22Rv1 (cell line): ENCODE measurements around the gene TCERG1.

Experiments
- H3K27ac ChIP-seq: fragments of 450-650 bp; 2 replicates; pipeline ENCODE4 v1.5.1; 2017
- ZFX ChIP-seq: fragments of 450-650 bp; IDR thresholded peaks from 2 replicates; pipeline ENCODE4 v1.6.1; 2017; ENCODE audit warnings: antibody characterized with exemption, borderline replicate concordance
- TF ChIP-seq, protein P1 (sequence below): fragments of 450-650 bp; IDR thresholded peaks from 2 replicates; pipeline ENCODE4 v1.5.1; 2017; ENCODE audit warnings: mild to moderate bottlenecking

Gene TCERG1

DNA sequence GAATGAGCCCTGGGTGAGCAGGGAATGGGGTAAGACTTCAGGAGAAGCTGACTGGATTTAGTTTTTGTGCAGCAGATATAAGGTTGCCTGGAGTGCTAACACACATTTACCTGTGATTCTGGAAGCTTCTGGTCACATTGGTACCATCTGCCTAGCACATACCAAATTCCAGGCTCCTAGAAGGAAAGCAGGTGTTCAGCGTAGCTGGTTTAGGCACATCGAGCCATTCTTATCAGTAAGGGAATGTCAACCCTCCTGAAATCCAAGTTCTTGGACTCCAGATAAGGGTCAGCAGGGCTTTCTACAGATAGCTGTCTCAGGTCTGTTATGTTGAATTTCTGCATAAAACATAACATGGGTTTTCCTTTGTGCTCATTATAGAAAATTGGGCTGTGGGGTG is 10.3 kb downstream of the TCERG1 start:
- H3K27ac ChIP-seq = no peak overlapping the region
- TF ChIP-seq, protein P1, sequence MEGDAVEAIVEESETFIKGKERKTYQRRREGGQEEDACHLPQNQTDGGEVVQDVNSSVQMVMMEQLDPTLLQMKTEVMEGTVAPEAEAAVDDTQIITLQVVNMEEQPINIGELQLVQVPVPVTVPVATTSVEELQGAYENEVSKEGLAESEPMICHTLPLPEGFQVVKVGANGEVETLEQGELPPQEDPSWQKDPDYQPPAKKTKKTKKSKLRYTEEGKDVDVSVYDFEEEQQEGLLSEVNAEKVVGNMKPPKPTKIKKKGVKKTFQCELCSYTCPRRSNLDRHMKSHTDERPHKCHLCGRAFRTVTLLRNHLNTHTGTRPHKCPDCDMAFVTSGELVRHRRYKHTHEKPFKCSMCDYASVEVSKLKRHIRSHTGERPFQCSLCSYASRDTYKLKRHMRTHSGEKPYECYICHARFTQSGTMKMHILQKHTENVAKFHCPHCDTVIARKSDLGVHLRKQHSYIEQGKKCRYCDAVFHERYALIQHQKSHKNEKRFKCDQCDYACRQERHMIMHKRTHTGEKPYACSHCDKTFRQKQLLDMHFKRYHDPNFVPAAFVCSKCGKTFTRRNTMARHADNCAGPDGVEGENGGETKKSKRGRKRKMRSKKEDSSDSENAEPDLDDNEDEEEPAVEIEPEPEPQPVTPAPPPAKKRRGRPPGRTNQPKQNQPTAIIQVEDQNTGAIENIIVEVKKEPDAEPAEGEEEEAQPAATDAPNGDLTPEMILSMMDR = no peak
- no peak for TF ChIP-seq ZFX

GRCh38 chr5:146458894-146459293 is 11.8 kb downstream of the TCERG1 start:
- H3K27ac ChIP-seq = no peak overlapping the region
- TF ChIP-seq ZFX = no peak
- TF ChIP-seq, protein P1 = no peak

GRCh38 chr5:146461319-146461718 is 14.2 kb downstream of the TCERG1 start:
- TF ChIP-seq ZFX = no peak
- TF ChIP-seq, protein P1 = no peak
- H3K27ac ChIP-seq = no peak overlapping the region

DNA sequence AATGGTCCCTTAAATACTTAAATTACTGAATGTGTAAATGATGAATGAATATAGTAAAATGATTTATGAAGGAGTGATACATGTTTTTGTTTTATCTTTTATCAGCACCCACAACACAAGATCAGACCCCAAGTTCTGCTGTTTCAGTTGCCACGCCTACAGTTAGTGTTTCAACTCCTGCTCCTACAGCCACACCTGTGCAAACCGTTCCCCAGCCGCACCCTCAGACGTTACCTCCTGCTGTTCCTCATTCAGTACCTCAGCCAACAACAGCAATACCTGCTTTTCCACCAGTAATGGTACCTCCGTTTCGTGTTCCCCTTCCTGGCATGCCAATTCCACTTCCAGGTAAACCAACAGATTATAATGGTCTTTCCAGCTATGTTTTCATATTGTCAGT is 16.3 kb downstream of the TCERG1 start:
- H3K27ac ChIP-seq = no peak overlapping the region
- TF ChIP-seq ZFX = no peak
- TF ChIP-seq, protein P1 = no peak

DNA sequence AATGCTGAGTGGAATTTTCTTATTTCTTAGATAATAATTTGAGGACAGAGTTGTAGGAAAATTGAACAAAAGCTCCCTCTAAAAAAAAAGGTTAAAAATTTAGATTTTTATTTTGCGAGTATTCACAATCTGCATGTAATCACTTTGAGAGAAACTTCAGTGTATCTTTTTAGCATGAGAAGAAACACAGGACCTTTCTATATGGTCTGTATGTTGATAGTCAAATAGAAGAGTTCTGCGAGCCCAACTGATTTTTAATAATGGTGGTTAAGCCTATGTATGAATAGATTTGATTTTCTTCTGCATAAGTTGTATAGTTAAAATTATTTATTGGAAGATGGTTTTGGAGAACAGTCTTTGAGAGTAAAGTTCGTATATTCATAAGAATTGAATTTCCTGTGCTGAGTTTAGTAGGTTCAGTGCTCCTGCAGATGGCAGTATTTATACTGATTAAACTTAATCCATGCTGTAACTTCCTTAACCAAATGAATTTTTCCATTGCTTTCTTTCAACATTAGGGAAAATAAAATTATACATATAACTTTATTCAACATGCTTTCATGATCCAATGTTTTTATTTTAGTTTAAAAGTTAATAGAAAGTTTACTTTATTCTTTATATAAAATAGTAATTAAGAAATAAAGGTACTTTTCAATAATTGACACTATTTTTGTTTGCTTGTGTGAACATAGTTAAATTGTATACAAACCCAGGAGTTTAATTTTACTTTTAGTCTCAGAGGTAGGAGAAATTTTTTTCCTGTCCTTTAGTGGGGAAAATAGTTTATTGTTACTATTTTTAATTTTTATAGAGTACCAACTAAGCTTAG is 19.6 kb downstream of the TCERG1 start:
- TF ChIP-seq ZFX = no peak
- TF ChIP-seq, protein P1 = peak; percentile 74

DNA sequence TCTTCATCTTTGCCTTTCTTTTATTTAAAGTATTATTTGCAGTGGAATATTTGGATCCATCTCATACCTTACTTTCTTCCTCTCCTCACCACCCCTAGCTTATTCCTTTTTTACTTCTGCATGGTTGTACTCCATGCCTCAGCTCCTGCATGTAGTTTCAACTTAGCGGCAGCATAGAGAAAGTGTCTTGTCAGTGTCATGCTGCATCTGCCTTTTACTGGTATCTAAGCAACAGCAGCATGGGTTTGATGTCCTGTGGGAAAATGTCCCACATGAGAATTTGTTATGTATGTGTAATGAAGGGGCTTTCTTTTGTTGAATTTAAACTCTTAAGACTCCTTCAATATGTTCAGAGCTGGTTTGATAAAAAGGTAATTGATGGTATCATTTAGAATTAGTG is 20.6 kb downstream of the TCERG1 start:
- TF ChIP-seq, protein P1 = no peak
- TF ChIP-seq ZFX = no peak
- H3K27ac ChIP-seq = no peak overlapping the region

More for the DNA sequence above, 19.6 kb downstream of the TCERG1 start:
- peak overlapping the region; percentile 6; the same call in 1 of the 2 replicates for H3K27ac ChIP-seq

- TF ChIP-seq, protein P1 = no peak
- TF ChIP-seq ZFX = no peak
- H3K27ac ChIP-seq = no peak overlapping the region
Measured at GRCh38 chr5:146474065-146474464, 26.9 kb downstream of the TCERG1 start.
